Astrocyte of the spinal cord (primary cell): ENCODE data around the gene CACNA1C.

Experiments used
- DNase-seq: peaks from one replicate; pipeline ENCODE4 v3.0.0; 2011; ENCODE audit warnings: low read depth, low spot score
- H3K4me3 ChIP-seq: 2 replicates; pipeline ENCODE4 v1.5.1; 2011; ENCODE audit warnings: low read depth, mild to moderate bottlenecking, low read length, moderate library complexity
- in situ Hi-C: cut with HindIII; loops from 2 replicates; pipeline ENCODE4 v1.10.0; 2017; ENCODE audit warnings: low sequenced_read_pairs
- TF ChIP-seq, protein P1 (sequence below): IDR thresholded peaks from 2 replicates; pipeline ENCODE4 v1.5.1; 2012; ENCODE audit warnings: low read depth, mild to moderate bottlenecking, low read length, inconsistent platforms

Gene CACNA1C

DNA sequence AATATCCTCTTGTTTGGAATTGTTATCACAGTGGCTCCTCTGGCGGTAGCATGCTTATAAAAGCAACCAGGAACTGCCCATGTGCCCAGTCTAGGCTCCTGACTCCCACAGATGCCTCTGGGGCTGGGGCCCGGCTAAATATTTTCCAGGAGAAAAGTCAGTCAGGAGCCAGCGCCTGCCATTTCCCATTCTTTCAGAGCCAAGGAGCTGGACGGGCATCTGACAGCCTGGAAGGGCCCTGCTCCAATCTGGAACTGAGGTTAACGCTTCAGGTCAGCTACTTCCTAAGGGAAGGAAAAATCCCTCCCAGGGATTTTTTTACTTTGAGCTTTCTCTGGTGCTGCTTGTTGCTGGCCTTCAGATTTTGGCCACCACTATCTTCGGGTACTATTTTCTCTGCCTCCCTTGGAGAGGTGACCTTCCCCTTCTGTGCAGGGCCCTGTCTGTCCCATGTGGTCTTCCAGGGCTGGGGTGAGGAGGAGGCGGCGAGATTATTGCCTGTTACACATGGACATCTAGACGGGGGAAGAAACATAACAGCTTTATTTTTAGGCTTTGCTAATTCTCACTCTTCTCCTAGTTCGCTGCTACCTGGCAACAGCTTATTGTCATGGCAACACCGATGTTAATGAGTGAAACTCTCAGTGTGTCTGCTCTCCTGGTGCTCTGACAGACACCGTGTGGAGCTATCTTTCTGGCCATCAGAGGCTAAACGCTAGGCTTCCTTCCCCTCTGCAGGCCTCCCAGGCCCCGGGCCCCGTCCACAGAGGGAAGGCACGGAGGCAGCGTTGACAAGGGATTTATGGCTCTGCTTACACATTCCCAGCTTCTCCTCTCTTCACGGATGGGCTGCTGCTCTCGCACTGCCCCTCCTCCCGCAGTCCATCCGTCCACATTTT, 160.4 kb downstream of the CACNA1C start:
- H3K4me3 ChIP-seq: no peak overlapping the region
- peak; percentile 8 for DNase-seq
- in situ Hi-C loops: no loop called here
- TF ChIP-seq, protein P1, sequence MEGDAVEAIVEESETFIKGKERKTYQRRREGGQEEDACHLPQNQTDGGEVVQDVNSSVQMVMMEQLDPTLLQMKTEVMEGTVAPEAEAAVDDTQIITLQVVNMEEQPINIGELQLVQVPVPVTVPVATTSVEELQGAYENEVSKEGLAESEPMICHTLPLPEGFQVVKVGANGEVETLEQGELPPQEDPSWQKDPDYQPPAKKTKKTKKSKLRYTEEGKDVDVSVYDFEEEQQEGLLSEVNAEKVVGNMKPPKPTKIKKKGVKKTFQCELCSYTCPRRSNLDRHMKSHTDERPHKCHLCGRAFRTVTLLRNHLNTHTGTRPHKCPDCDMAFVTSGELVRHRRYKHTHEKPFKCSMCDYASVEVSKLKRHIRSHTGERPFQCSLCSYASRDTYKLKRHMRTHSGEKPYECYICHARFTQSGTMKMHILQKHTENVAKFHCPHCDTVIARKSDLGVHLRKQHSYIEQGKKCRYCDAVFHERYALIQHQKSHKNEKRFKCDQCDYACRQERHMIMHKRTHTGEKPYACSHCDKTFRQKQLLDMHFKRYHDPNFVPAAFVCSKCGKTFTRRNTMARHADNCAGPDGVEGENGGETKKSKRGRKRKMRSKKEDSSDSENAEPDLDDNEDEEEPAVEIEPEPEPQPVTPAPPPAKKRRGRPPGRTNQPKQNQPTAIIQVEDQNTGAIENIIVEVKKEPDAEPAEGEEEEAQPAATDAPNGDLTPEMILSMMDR: no peak

- DNase-seq: no peak
- TF ChIP-seq, protein P1: no peak
- no peak overlapping the region for H3K4me3 ChIP-seq
- in situ Hi-C loops: no loop called here
These were observed 161.6 kb downstream of the CACNA1C start for GRCh38 chr12:2214411-2214810.

GRCh38 chr12:2215709-2216560, 163.1 kb downstream of the CACNA1C start:
- no peak overlapping the region for H3K4me3 ChIP-seq
- TF ChIP-seq, protein P1: no peak
- in situ Hi-C loops: no loop called here
- peak; percentile 33 for DNase-seq

- TF ChIP-seq, protein P1: no peak
- in situ Hi-C loops: no loop called here
- H3K4me3 ChIP-seq: no peak overlapping the region
- no peak for DNase-seq
These were observed 165.9 kb downstream of the CACNA1C start for GRCh38 chr12:2218706-2219105.

DNA sequence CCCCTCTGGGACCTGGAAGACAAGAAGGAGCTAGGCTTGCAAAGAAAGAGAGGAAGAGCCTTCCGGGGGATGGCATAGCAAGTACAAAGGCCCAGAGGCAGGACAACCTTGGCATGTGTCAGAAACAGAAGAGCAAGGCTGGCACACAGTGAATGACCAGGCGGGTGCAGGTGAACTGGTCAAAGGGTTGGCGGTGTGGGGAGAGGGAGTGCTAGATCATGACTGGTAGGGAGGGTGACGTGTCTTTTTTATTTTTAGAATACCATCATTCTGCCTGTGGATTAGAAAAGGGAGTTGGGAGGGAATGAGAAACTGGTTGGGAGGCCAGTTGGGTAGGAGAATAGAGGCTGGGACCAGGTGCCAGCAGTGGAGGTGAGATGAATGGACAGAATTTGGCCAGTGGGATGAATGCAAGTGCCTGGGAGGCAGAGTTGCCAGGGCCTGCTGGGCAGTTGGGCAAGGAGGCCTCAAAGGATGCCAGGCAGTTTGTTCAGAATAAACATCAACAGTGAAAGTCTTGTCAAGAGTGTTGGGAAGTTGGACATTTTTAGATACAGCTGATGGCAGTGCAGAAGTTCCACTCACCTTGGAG, 168.3 kb downstream of the CACNA1C start:
- DNase-seq: no peak
- TF ChIP-seq, protein P1: no peak
- no peak overlapping the region for H3K4me3 ChIP-seq
- in situ Hi-C loops: no loop called here

DNA sequence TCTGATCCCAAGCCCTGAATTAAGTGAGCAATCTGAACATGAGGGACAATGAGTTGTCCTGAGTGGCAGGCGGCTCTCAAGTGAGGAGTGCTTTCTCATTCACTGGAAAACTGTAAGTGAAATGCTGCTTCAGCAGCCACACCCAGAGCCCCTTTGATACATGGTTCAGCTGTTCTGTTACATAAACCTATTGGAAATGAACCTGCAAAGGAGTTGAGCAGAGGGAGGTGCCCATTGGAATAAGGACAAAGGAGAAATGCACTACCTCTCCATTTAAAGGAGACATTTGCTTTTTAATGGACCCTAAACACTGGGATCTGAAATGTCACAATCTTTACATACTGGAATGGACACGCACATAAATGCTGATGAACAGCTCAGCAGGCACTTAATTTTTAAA, 169.9 kb downstream of the CACNA1C start:
- no peak for DNase-seq
- no peak overlapping the region for H3K4me3 ChIP-seq
- TF ChIP-seq, protein P1: no peak
- in situ Hi-C loops: no loop called here
